Right atrium auricular region (tissue), 2 donors: ENCODE measurements around the gene CLEC16A. TPM values are rescaled to one million over a fixed set of nuclear protein-coding genes. Genes with fewer than 3 reads are reported as not detected.

Source experiments
- DNase-seq: peaks from one replicate; pipeline ENCODE4 v3.0.0-alpha.2; 2019; ENCODE audit warnings: low spot score
- H3K27ac ChIP-seq, 2 donors: fragments of 200-600 bp; sonication (generic); 1 replicate in 1 of 2; 2 replicates in 1 of 2; pipeline ENCODE4 v1.5.1; 2016 to 2019
- H3K27me3 ChIP-seq, 2 donors: fragments of 200-600 bp; sonication (generic); one replicate each; pipeline versions ENCODE4 v1.5.1 to v1.6.0; 2017 to 2019
- H3K36me3 ChIP-seq: fragments of 200-600 bp; sonication (generic); one replicate; pipeline ENCODE4 v1.5.1; 2016
- H3K4me1 ChIP-seq, 2 donors: fragments of 200-600 bp; sonication (generic); one replicate each; pipeline versions ENCODE4 v1.5.1 to v1.6.0; 2017 to 2019
- H3K4me3 ChIP-seq, 2 donors: fragments of 200-600 bp; sonication (generic); 1 replicate in 1 of 2; 2 replicates in 1 of 2; pipeline ENCODE4 v1.5.1; 2017 to 2019; ENCODE audit warnings: mild to moderate bottlenecking in 1 of 2, moderate library complexity in 1 of 2
- H3K9me3 ChIP-seq, 2 donors: fragments of 200-600 bp; sonication (generic); one replicate each; pipeline ENCODE4 v1.5.1; 2019
- total RNA-seq, 2 donors: library from RNA; depleted of rRNA; stranded (reverse); fragments of >200 nt; gene quantifications; one replicate each; pipeline ENCODE4 v1.1.0, GENCODE V29; 2016
- TF ChIP-seq, protein P1 (sequence below), 2 donors: fragments of 200-600 bp; sonication (generic); IDR thresholded peaks; one replicate each; pipeline ENCODE4 v1.5.1; 2019; ENCODE audit warnings: antibody characterized with exemption in 2 of 2

Gene CLEC16A
- total RNA-seq, 2 donors from 2014 or later: 24.1 to 49.0 TPM

DNA sequence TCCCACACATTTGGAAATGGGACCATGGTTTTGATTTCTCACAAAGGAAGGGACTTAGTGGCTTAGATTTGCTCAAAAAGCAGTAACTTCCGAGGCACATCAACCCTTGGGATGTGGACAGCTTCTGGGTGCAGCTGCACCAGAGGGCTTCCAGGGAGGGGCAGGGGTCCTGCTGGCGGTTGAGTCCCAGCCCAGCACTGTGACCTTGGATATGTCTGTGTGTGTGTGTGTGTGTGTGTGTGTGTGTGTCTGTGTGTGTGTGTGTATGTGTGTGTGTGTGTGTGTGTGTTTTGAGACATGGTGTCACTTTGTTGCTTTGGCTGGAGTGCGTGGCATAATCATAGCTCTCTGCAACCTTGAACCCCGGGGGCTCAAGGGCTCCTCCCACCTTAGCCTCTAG, 130.8 kb downstream of the CLEC16A start:
- TF ChIP-seq, protein P1, sequence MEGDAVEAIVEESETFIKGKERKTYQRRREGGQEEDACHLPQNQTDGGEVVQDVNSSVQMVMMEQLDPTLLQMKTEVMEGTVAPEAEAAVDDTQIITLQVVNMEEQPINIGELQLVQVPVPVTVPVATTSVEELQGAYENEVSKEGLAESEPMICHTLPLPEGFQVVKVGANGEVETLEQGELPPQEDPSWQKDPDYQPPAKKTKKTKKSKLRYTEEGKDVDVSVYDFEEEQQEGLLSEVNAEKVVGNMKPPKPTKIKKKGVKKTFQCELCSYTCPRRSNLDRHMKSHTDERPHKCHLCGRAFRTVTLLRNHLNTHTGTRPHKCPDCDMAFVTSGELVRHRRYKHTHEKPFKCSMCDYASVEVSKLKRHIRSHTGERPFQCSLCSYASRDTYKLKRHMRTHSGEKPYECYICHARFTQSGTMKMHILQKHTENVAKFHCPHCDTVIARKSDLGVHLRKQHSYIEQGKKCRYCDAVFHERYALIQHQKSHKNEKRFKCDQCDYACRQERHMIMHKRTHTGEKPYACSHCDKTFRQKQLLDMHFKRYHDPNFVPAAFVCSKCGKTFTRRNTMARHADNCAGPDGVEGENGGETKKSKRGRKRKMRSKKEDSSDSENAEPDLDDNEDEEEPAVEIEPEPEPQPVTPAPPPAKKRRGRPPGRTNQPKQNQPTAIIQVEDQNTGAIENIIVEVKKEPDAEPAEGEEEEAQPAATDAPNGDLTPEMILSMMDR (IDR thresholded peaks at IDR 0.05): no peak
- Histone ChIP-seq H3K4me3 (no peak overlapping the region), H3K4me1 (peaks cover 0 to 23% of the 10 kb centered on the region in 2 donors), H3K27me3 (no peaks in the 10 kb centered on the region), H3K9me3 (no peaks in the 10 kb centered on the region), H3K36me3 (peaks cover 3% of the 10 kb centered on the region), H3K27ac (no peak overlapping the region)
- no peak for DNase-seq

DNA sequence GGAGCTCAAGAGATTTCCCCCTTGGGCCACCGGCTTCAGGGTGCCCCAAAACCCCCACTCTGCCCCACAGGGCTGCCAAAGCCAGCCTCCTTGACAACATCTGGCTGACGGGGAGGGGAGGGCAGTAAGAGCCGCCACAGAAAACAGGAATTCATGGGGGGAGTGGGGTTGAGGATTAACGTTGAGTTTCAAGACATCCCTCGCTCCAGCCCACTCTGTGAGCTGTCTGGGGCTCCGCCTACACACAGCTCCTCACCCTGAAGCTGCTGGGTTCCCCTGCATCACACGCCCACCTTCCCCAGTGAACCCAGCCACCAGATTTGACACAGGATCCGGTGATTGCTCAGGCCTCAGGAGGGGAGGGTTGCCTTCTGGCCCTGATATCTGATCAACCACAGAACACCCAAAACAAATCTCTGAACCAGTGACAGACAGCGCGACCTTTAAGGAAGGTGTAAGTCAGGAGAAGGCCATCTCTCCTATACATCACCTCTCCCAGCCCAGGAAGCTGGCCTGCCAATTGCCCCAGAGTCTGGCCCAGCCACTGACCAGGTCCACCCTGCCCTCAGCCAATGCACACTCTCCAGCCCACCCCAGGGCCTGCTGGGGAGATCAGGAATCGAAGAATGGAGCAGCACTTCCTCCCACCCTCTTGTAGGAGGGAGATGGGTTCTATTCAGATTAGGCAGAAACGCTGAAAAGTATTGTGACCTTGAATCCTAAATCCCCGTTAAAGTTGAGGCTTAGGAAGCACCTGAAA, 132.1 kb downstream of the CLEC16A start:
- DNase-seq: no peak
- TF ChIP-seq, protein P1 (IDR thresholded peaks at IDR 0.05): no peak
- no peak overlapping the region for H3K27ac ChIP-seq

DNA sequence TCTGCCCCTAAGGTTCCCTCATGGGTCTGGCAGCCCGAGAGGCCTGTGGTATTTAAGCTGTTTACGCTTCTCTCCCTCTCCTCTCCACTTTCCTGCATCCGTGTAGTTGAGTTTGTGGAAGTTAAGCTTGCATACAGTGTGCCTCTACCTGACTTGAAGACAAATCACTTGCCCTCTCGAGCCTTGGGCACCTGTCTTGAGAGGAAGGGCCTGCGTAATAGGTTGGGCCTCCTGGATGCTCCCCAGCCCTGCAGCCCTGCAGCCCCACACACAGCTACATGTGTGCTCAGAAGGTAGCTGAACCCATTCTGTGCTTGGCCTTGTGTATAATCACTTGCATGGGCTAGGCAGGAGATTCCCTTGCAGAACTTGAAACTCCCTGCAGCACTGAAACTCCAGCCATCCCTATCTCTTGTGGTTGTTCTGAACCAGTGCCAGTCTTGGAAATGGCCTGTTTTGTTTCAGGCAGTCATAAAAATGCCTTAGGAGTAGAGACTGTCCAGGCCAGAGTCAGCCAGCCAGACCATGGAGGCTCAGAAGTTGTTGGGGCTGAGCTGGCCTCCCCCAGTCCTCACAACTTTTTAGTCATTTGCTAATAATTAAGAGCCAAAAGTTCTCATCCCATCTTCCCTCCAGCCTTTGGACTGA, 134.6 kb downstream of the CLEC16A start:
- TF ChIP-seq, protein P1 (IDR thresholded peaks at IDR 0.05): no peak
- H3K4me1 ChIP-seq: peaks cover 0 to 26% of the 10 kb centered on the region in 2 donors
- no peaks in the 10 kb centered on the region for H3K9me3 ChIP-seq
- H3K36me3 ChIP-seq: no peaks in the 10 kb centered on the region
- H3K27me3 ChIP-seq: no peaks in the 10 kb centered on the region
- DNase-seq: no peak
- no peak overlapping the region for H3K4me3 ChIP-seq
- peak overlapping the region; percentile 47 to 49 for H3K27ac ChIP-seq

More for the DNA sequence above, 132.1 kb downstream of the CLEC16A start:
- Histone ChIP-seq H3K9me3 (no peaks in the 10 kb centered on the region), H3K36me3 (peaks cover 3% of the 10 kb centered on the region), H3K4me1 (peaks cover 0 to 26% of the 10 kb centered on the region in 2 donors), H3K27me3 (no peaks in the 10 kb centered on the region), H3K4me3 (no peak overlapping the region)

DNA sequence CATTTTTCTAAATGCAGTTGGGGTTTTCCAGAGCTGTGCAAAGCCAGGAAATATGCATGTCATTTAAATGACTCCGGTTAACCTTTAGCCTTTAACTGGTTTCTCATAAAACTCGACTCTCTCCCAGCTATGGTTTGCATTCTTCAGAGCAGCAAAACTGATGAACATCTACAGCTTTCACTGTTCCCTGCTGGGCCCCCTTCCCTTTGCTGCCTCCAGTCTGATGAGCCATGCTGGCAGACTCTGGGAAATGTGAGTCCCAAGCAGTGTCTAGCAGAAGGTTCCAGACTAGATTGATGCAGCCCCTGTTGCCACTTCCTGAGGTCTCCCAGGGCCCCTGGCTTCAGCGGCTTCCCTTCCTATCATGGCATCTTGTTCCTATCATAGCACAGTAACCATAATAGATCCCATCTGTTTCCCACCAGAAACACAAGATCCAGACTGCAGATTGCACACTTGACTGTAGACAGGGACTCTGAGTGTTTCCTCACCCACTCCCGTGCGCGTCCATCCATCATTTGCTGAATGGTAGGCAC, 135.4 kb downstream of the CLEC16A start:
- Histone ChIP-seq H3K36me3 (no peaks in the 10 kb centered on the region), H3K4me3 (no peak overlapping the region), H3K27me3 (no peaks in the 10 kb centered on the region), H3K9me3 (no peaks in the 10 kb centered on the region), H3K4me1 (peaks cover 0 to 33% of the 10 kb centered on the region in 2 donors), H3K27ac (no peak overlapping the region)
- TF ChIP-seq, protein P1 (IDR thresholded peaks at IDR 0.05): no peak
- DNase-seq: no peak

DNA sequence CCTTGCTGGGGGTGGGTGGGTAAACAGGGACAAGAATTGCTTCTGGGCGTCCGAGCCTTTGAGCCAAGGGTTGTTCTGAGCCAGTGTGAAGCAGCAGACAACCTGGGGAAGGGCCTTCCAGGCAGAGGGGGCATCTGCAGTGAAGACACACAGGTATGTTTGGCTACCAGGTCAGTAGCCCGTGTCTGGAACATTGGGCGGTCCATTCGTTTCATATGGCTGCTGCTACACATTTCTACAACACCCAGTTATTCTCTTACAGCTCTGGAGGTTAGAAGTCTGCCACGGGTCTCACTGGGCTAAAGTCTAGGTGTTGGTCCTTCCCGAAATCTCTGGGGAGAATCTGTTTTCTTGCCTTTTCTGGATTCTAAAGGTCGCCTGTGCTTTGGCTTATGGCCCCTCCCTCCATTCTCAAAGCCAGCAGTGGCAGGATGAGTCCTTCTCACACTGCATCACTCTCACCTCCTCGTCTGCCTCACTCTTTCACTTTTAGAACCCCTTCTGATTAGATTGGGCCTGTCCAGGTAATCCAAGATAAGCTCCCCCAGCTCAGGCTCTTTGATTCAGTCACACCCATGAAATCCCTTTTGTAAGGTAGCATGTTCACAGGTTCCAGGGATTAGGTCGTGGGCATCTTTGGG, 136.1 kb downstream of the CLEC16A start:
- Histone ChIP-seq H3K4me3 (no peak overlapping the region), H3K9me3 (no peaks in the 10 kb centered on the region), H3K27ac (no peak overlapping the region), H3K27me3 (no peaks in the 10 kb centered on the region), H3K36me3 (no peaks in the 10 kb centered on the region), H3K4me1 (peaks cover 0 to 40% of the 10 kb centered on the region in 2 donors)
- TF ChIP-seq, protein P1 (IDR thresholded peaks at IDR 0.05): no peak
- no peak for DNase-seq
